Osteocyte (in vitro differentiated cells): ENCODE measurements around the gene NEUROD1. TPM values are rescaled to one million over a fixed set of nuclear protein-coding genes. Genes with fewer than 3 reads are reported as not detected.

Experiments used
- DNase-seq: peaks from one replicate; pipeline ENCODE4 v3.0.0; 2021; ENCODE audit warnings: mixed read lengths; ENCODE audit not compliant: unreplicated experiment; ENCODE audit errors: extremely low spot score
- H3K27ac Mint-ChIP-seq: one replicate; pipeline ENCODE4 v1.8.0; 2021; ENCODE audit warnings: mild to moderate bottlenecking, mixed read lengths; ENCODE audit not compliant: unreplicated experiment
- H3K27me3 Mint-ChIP-seq: one replicate; pipeline ENCODE4 v1.8.0; 2021; ENCODE audit warnings: mixed read lengths; ENCODE audit not compliant: unreplicated experiment
- H3K36me3 Mint-ChIP-seq: one replicate; pipeline ENCODE4 v1.8.0; 2021; ENCODE audit warnings: mixed read lengths; ENCODE audit not compliant: unreplicated experiment
- H3K4me1 Mint-ChIP-seq: one replicate; pipeline ENCODE4 v1.8.0; 2021; ENCODE audit warnings: mixed read lengths; ENCODE audit not compliant: unreplicated experiment
- H3K4me3 Mint-ChIP-seq: one replicate; pipeline ENCODE4 v1.8.0; 2021; ENCODE audit warnings: mild to moderate bottlenecking, moderate library complexity, mixed read lengths; ENCODE audit not compliant: unreplicated experiment
- H3K9me3 Mint-ChIP-seq: one replicate; pipeline ENCODE4 v1.8.0; 2021; ENCODE audit warnings: mixed read lengths; ENCODE audit not compliant: unreplicated experiment
- CTCF ChIP-seq: fragments of 200-600 bp; sonication (generic); IDR thresholded peaks from 2 replicates; pipeline ENCODE4 v1.5.0; 2021; ENCODE audit warnings: antibody characterized with exemption, mild to moderate bottlenecking, moderate library complexity
- total RNA-seq: library from RNA; stranded (reverse); gene quantifications from 2 replicates; pipeline ENCODE4 v1.2.1, GENCODE V29; 2021

NEUROD1 gene
- total RNA-seq, 1 donor from 2014 or later, result not detected

DNA sequence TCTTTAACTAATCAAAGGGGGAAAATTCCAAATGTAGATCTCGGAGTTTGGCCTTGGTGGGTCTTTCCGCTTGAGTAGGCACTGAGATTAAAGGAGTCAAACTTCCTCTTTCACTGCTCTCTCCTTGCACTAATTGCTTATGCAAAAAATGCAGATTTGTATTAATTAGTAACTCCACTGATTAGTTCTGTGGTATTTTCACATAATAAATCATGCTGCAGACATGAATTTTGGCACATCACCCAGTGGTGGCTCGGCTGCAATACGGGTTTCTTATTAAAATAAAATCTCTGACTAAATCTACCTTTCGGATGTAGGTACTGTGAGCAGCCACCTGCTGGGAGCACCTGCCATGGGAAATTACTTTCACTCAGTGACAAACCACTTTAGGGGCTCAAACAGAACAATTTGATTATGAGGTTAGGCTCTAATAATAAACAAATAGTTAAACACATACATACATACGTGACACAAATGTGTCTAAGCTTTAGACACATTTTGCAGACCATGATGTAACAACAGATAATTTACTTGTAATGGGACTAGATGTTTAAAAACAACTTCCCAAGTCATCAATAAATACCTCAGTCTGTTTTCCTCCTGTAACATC is 6.4 kb upstream of the NEUROD1 start:
- H3K4me3 Mint-ChIP-seq, result no peak overlapping the region
- H3K36me3 Mint-ChIP-seq, result no peaks in the 10 kb centered on the region
- TF ChIP-seq CTCF, result no peak
- H3K9me3 Mint-ChIP-seq, result no peaks in the 10 kb centered on the region
- DNase-seq, result no peak
- peaks cover 15% of the 10 kb centered on the region for H3K4me1 Mint-ChIP-seq
- peaks cover 88% of the 10 kb centered on the region for H3K27me3 Mint-ChIP-seq
- H3K27ac Mint-ChIP-seq, result no peak overlapping the region

GRCh38 chr2:181685150-181685688 is 4.9 kb upstream of the NEUROD1 start:
- H3K4me3 Mint-ChIP-seq, result no peak overlapping the region
- no peaks in the 10 kb centered on the region for H3K36me3 Mint-ChIP-seq
- no peaks in the 10 kb centered on the region for H3K9me3 Mint-ChIP-seq
- H3K27ac Mint-ChIP-seq, result no peak overlapping the region
- peaks cover 28% of the 10 kb centered on the region for H3K4me1 Mint-ChIP-seq
- no peak for DNase-seq
- H3K27me3 Mint-ChIP-seq, result peaks cover 92% of the 10 kb centered on the region
- TF ChIP-seq CTCF, result no peak

GRCh38 chr2:181684454-181685149 is 4.3 kb upstream of the NEUROD1 start:
- TF ChIP-seq CTCF, result no peak
- H3K4me3 Mint-ChIP-seq, result no peak overlapping the region
- peaks cover 29% of the 10 kb centered on the region for H3K4me1 Mint-ChIP-seq
- no peaks in the 10 kb centered on the region for H3K36me3 Mint-ChIP-seq
- H3K27me3 Mint-ChIP-seq, result peaks cover 92% of the 10 kb centered on the region
- no peaks in the 10 kb centered on the region for H3K9me3 Mint-ChIP-seq
- DNase-seq, result no peak
- H3K27ac Mint-ChIP-seq, result no peak overlapping the region

DNA sequence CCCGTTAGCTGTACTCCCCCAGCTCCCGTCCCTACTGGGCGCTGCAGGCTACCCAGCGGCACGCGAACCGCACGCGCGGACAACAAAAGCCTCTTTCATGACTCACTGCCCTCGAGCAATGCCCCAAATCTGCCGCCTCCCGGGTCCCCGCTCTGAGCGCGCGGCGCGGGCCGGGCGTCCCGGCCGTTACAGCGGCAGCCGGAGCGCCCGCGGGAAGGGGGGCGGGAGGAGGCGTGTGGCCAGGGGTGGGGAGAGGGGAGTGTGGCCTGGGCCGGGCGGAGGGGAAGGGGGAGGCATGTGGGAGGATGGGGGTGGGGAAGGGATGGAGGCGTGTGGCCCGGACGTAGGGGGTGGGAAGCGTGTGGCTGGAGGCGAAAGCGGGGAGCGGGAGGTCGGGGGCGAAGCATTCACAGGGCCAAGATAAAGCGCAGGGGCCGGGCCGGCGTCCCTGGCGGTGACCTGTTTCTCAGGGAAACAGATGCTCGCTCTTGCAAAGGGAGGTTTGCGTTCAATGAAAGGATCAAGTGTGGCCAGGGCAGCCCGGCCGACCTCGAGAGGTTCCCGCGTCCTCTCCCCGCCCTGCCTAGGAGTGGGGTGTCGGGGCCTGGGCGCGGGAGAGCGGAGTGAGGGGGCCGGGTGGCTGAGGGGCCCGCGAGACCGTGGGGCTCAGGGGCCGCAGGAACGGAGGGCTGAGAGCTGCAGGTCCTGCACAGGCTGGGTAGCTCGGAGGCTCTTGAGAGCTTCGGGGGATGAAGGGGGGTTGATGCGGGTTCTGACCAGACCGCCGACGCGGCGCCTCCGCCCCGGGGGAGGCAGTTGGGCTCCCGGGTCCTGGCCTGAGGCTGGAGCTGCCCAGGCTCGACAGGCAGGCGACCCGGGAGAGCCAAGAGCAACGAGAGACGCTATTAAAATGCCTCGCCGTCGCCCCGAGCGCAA is 3.5 kb upstream of the NEUROD1 start:
- Mint-ChIP-seq H3K9me3 (peaks cover under 1% of the 10 kb centered on the region), H3K4me3 (peak overlapping the region; percentile 68), H3K27ac (no peak overlapping the region), H3K36me3 (no peaks in the 10 kb centered on the region), H3K4me1 (peaks cover 31% of the 10 kb centered on the region), H3K27me3 (peaks cover 94% of the 10 kb centered on the region)
- TF ChIP-seq CTCF, result no peak
- DNase-seq, result no peak
